NCI-H2227 (cell line): ENCODE data around the gene ZBTB34.
A peak's percentile ranks its signal among the peaks of the same experiment; 100 is the strongest.

Experiments
- DNase-seq: peaks from one replicate; lab custom pipeline; 2025; ENCODE audit not compliant: unreplicated experiment; lab: John Stamatoyannopoulos, UW

Gene ZBTB34

DNA sequence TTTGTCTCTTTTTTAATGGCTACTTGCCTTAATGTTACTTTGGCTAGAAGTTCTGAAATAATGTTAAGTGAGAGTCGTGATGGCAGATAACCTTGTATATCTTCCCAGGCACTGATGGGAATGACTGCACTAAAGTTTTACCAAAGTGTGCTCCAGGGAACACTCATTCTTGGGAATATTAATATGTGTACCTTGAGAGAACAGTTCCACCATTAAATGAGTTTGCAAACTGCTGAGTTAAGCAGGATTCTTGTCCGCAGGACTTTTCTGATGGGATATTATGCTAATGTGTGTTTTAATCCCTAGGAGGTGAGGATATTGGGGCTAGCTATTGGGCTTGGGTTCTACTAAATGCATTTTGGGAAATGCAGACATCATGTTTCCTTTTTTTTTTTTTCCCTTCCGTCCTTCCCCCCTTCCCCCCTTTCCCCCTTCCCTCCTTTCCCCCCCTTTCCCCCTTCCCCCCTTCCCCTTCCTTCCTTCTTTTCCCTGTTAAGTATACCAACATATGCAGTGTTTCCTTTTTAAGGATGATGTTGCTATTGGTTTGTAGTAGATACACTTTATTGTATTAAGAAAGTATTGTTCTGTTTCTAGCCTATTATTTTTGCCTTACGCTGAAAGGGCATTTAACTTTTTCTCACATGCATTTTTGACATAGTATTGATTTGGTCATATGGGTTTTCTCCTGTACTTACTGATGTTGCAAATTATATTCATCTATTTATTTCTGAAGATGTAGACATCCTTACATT, 15.5 kb downstream of the ZBTB34 start:
- no peak for DNase-seq

DNA sequence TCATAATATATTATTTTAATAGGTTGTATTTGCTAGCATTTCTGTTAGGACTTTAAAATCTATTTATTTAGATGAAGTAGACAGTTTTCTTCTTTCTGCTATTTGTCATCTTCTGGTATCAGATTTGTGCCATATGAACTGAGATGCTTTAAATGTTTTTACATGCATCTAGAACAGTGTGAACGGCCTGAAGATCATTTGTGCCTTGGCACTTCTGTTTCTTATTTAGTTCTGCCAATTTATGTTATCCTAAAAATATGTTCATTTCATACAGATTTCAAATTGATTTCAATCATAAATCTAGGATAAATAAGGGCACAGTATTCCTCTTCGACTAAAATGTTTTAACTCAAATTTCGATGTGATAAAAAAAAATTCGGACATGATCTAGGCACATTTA, 16.1 kb downstream of the ZBTB34 start:
- no peak for DNase-seq

DNA sequence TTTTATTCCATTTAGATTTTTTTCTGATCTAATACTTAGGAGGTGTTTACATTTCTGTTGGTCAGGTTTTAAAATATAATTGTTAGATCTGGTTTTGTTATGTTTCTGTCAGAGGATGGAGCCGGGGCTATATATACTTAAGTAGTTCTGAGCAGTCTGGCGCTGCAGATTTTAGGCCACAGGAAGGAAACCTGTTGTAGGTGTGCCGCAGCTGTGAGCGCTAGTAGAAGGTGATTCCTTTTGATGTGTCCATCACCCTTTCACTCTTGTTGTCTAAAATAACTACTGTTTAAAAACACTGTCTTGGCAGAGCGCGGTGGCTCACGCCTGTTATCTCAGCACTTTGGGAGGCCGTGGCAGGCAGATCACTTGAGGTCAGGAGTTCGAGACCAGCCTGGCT, 17.0 kb downstream of the ZBTB34 start:
- no peak for DNase-seq

DNA sequence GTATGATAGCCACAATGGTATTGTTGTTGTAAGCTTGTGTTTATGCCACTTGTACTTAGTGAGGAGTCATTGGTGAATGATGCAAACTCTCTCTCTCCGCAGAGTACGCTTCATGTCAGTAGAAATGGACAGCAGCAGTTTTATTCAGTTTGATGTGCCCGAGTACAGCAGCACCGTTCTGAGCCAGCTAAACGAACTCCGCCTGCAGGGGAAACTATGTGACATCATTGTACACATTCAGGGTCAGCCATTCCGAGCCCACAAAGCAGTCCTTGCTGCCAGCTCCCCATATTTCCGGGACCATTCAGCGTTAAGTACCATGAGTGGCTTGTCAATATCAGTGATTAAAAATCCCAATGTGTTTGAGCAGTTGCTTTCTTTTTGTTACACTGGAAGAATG, 18.8 kb downstream of the ZBTB34 start:
- DNase-seq, result no peak

DNA sequence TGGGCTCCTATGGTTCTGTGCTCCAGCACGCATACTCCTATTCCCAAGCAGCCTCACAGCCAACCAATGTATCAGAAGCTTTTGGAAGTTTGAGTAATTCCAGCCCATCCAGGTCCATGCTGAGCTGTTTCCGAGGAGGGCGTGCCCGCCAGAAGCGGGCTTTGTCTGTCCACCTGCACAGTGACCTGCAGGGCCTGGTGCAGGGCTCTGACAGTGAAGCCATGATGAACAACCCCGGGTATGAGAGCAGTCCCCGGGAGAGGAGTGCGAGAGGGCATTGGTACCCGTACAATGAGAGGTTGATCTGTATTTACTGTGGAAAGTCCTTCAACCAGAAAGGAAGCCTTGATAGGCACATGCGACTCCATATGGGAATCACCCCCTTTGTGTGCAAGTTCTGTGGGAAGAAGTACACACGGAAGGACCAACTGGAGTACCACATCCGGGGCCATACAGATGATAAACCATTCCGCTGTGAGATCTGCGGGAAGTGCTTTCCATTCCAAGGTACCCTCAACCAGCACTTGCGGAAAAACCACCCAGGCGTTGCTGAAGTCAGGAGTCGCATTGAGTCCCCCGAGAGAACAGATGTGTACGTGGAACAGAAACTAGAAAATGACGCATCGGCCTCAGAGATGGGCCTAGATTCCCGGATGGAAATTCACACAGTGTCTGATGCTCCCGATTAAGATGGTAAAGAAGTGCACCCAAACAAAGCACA, 19.9 kb downstream of the ZBTB34 start:
- DNase-seq, result no peak

DNA sequence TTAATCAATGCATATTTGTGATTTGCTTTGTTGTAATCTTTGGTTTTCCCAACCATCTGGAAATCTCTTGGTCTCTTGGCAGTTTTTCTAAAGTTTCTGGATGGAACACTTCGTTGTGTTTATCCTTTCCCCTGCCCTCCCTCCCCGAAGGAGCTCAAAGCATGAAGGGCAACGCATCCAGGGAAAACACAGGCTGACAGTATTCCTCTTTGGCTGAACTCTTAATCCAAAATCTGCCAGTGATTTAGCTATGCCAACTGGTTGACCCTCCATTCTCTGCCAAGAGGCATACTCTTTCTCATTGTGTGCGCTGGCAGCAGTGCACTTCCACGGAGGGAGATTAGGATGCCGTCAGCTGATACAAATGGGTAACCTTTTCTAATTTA, 20.5 kb downstream of the ZBTB34 start:
- no peak for DNase-seq

DNA sequence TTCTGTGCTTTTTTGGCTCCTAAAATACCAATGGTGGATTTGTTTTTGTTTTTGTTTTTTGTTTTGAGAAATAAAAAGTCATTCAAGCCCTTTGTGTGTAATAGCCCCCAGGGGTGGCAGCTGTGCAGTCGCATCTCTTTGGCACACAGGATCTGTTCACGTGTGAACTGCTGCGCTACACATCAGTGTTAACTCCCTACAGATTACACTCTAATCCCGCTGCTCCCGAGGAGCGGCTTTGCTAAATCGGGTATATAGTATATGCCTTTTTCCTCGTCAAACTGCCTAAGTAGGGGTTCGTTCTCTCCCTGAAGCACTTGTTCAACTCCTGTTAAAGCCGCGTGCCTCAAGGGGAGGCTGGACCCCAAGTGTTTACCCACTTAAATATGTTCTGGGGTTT, 22.3 kb downstream of the ZBTB34 start:
- no peak for DNase-seq

DNA sequence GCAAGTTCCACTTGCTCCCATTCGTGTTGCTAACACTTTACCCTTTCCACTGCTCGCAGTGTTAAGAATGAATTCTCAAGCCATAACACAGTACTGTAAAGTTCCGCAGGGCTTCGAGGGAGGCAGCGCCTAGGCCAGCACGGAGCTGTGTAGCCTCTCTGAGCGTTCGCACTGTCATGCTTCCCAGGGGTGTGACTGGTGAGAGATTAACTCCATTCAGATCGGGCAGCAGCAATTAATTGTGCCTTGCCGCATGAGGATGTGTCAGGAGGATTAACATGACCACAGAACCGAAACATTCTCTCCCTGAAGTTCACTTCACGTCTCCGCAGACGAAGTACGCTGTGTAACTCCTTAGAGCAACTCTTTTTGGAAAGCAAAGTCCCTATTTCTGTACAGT, 23.2 kb downstream of the ZBTB34 start:
- no peak for DNase-seq

DNA sequence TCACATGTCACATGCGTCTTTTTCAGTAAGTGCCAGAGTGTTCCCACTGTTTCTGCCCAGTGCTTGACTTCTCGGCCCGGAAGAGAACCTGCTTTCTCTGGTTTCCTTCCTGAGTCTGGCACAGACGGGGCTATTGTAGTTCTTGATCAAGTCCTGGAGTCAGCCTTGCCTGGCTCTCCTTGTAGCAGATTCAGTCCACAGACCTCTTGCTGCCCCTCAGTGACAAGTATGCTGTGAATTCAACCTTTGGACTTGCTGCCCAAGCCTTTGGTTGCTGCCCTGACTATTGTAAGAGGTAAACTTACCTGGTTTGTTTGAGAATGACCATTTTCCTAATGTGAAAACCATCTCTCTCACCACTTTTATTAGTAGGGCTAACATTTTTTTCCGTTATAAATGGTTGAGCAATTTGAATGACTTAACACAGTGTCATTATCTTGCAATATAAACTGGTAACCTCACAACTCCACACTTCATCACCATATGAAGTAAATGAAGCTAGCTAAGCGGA, 24.7 kb downstream of the ZBTB34 start:
- no peak for DNase-seq

DNA sequence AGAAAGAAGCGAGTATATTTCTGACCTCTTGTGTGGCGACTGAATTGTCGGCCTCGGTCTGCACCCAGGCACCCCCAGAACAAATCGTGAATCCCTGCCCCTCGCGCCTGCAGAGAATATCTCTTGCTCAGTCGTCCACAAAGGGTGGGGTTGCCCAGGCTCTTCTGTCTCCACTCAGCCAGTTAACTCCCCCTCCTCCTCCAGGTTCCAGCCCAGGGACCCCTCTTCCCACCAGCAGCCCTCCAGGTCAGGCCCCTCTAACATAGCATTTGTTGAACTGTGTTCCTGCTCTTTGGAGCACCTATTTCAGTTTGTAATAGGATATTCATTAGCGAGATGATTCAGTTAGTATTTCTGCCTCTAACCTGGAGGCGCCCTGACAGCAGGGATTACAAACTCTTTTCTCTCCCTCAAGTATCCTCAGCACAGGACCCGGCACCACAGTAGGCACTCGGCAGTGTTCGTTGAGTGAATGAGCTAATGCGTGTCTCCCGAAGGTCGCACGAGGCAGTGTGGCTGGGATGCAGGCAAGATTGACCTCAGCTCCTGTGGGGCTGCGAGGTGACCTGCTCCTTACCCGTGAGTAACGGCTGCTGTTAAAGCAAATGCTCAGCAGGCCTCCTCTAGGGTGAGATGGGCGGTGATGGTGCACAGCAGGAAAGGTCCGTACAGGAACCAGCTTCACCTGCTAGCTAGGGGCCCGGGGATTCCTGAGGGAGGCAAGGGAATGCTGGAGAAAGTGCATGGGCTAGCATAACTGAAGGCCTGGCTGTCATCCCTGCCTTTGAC, 25.8 kb downstream of the ZBTB34 start:
- peak; percentile 22 for DNase-seq

DNA sequence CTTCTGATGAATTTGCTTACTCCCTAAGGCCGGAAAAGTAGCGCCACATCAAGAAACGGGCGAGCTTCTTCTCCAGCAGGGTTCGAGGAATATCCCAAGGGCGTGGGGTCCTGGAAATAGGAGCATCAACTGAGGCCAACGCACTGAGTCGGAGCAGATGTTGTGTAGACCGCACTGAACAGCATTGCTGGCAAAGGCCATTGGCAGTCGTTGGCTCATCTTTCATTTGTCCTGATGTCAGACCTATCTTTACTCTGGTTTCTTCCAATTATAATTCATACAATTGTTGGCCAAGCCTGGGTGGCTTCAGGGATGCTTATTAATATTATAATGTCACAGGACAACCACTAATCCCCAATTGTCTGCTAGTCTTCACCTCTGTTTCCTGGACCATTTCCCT, 26.5 kb downstream of the ZBTB34 start:
- no peak for DNase-seq

DNA sequence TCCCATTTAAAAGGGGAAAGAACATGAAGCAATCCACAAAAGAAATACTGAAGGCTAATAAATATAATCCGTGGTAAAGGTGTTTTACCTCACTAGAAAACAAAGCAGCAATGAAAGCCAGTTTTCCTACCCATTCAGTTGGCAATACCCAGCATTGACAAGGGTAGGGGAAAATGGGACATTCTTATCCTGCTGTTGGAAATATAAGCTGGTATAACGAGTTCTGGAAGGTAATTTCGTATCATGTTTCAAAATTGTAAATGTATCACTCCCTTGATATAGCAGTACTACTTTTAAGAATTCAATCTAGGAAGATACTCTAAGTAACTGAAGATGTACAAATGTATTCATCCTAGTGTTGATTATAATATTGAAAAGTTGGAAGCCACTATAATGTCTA, 31.2 kb downstream of the ZBTB34 start:
- no peak for DNase-seq

DNA sequence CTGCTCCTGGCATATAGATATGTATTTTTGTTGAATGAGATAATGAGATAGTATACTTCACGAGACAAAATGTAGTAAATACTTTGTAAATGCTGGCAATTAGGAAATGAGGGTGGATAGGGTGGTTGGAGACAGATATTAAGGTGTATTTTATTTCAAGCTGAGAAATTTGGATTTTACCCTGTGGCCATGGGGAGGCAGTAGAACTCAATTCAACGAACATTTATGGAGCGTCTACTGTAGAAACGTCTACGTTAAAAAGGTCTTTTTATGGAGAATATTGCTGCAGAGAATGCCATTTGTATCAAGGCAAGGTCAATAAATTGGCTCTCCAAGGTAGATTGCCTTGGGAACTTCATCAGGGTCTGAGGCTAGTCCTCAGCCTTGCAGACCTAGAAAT, 32.6 kb downstream of the ZBTB34 start:
- DNase-seq, result peak; percentile 6

DNA sequence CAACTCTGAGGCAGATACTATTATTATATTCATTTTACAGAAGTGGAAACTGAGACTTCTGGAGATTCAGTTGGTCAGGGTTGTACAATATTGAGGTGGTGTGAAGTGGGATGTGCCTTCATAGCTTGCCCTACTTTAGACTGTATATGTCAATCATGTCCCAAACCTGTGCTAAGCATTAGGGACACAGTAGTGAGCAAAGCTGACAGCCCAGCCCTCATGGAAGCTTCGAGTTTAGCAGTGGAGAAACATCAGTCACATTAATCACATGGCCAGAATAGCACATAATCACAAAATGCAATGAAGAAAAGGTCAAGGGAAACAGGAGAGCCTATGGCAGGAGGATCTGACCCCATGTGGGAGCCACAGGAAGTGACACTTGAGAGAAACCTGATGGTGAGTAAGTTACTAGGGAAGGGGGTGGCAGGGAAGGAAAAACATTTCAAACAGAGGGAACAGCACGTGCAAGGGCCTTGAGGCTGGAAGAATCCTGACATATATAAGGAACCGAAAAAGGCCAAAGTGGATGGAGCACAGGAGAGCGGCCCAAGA, 33.7 kb downstream of the ZBTB34 start:
- no peak for DNase-seq

DNA sequence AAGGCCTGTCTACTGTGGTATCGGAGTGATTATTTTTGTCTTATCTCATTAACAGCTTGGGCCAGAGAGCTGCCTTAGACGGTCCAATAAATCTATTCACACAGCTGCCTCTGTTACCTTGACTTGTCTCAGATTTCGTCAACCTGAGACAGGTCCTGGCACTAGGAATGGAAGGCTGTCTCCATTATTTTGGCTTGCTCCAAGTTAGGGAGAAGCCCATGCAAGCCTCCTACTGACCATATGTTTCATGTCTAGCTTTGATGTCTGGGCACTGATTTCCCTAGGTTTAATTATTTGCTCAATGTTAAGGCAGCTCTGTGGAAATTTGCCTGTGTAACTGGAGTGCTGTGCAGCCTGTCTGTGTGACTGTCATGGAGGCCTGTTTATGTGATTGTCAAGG, 41.8 kb downstream of the ZBTB34 start:
- no peak for DNase-seq

DNA sequence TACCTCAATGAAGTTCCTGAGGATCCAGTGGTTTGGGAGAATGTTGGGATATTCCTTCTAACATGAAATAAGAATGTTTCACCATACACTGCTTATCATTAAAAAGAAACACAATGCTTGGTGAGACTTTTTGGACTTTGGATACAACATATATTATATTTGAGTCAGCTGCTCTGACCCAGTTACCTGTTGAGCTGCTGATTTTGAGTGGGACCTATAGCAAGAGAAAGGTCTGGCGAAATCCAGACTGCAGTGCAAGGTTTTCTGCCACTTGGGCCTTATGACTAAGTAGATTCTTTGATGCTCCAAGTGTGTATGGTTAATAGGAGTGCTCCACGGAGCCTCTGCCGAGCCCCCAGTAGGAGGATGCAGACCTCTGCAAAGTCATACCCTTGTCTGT, 44.1 kb downstream of the ZBTB34 start:
- no peak for DNase-seq

DNA sequence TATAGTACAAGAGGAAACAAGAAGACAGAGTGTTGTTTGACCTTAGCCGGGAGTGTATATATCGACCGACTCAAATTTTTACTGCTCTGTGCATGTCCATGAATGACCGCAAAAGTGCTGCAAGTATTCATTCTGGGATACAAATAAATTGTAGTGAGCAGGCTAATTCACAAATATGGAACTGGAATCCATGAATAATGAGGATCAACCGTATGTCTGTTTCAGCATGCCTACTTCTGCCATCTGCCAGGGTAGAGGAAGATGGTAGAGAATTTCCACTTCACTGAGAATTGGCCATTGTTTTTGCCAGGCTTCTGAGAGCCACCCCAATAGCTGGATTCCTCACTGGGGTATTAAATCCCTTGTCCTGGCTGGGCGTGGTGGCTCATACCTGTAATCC, 45.7 kb downstream of the ZBTB34 start:
- no peak for DNase-seq

DNA sequence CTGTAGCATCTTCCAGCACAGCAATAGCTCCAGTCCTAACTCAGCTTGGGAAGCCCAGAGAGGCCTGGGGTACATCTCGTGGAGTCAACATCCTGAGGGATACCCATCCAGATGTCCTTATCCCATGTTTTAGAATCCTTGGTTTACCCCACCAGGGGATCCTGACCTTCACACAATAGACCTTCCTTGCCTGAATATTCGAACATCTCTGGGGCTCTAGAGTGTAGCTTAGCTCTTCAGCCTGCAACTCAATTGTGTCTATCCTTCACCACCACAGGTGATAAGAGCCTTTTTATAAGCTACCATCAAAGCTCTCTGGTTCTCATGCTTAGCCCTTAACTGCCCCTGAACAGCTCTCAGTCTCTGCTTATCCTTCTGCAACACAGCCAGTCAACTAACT, 46.6 kb downstream of the ZBTB34 start:
- DNase-seq, result no peak

DNA sequence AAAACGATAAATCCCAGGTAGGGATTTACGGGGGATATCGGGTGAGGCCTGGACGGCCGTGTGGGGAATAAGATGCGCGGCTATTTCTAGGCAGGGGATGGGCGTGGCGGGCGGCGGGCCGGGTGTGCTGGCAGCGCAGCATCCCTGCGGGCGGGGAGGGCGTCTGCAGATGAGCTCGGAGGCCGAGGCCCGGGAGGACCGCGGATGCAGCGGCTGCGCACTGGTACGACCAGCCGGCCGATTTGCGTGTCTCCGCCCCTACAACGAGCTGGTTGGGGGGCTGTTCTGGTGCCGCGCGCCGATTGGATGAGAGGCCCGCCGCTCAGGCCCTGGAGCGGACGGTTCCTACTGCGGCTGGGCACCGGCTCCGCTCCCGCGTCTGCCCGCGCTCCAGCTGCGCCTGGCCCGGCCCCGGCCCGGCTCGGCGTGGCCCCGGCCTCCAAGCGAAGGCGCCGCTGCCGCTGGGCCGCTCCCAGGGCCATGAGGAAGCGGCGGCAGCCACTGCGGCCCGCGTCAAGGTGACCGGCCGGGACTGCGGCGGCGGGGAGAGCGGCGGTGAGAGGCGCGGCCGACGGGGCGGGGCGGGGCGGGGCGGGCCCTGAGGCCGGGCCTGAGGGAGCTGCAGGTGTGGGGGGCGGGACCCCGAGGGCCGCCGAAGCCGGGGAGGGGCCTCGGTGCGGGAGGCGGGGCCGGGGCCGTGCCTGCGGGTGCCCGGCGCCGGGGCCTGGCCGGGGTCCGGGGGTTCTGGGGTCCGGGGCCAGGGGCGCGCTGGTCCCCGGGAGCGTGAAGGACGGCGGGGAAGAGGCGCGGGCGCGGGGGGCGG, 54.2 kb downstream of the ZBTB34 start, which contains the start of gene RALGPS1:
RALGPS1 (plus strand) TSS at position 325 of the 823 bp plus-strand sequence. CDS start 47,508 bp downstream, outside the sequence.
- DNase-seq, result peak; percentile 96

DNA sequence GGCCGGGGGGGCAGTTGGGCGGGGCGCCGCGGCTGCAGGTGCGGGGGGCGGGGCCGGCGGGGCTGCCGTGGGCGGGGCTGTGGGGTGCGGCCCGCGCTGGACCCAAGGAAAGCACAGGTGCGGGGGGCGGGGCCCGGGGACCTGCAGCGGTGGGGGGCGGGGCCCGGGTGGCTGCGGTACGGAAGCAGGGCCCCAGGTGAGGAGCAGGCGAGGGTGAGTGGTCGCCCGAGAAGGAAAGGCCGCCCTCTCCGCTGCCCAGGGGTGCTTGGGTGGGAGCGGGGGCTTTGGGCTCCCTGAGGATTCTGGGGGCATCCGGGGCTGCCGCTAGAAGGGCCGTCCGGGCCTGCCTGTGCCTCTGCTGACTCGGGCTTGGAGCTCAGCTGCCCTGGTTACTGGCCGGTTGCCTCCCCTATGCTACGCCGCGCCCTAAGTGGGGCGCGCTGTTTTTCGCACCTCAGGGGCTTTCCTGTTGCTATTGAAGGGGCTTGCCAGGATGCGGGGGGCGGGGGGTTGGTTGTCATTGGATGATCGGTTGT, 54.9 kb downstream of the ZBTB34 start:
- DNase-seq, result peak; percentile 48
